HepG2 (cell line): Measurements from ENCODE around the gene OBSL1. TPM values are rescaled to one million over a fixed set of nuclear protein-coding genes. Genes with fewer than 3 reads are reported as not detected.
A peak's percentile ranks its signal among the peaks of the same experiment; 100 is the strongest.

Experiments used
- ARHGAP35 ChIP-seq: sonication (generic); formaldehyde crosslinking; IDR thresholded peaks from 2 replicates; pipeline ENCODE4 v1.9.0; 2022; ENCODE audit warnings: mild to moderate bottlenecking, inconsistent platforms, moderate library complexity, missing genetic modification reagents, borderline replicate concordance
- CBX2 ChIP-seq, 2 experiments: fragments of 200-600 bp in 1 of 2; sonication (generic); formaldehyde crosslinking in 1 of 2; IDR thresholded peaks; 2 replicates each; pipeline versions ENCODE4 v1.7.0 to v1.8.1; 2018 to 2022; ENCODE audit warnings: low read depth in 2 of 2, low read length in 1 of 2, mild to moderate bottlenecking in 1 of 2, missing genetic modification reagents in 1 of 2
- CHD2 ChIP-seq: IDR thresholded peaks from 2 replicates; pipeline ENCODE4 v1.6.1; 2011; ENCODE audit warnings: low read depth, low read length, improper control_type of control experiment
- CSRNP2 ChIP-seq: sonication (generic); formaldehyde crosslinking; conservative IDR thresholded peaks from 2 replicates; pipeline ENCODE4 v1.8.0; 2022; ENCODE audit warnings: low read depth, missing genetic modification reagents
- ETV6 ChIP-seq: sonication (generic); formaldehyde crosslinking; conservative IDR thresholded peaks from 2 replicates; pipeline ENCODE4 v1.4.0; 2020; ENCODE audit warnings: missing genetic modification reagents
- HNRNPK ChIP-seq: fragments of 200-400 bp; formaldehyde crosslinking; IDR thresholded peaks from 2 replicates; pipeline ENCODE4 v1.6.1; 2018; ENCODE audit warnings: low read length, low read depth, moderate library complexity, mild to moderate bottlenecking; ENCODE audit not compliant: poor library complexity, severe bottlenecking
- IRF9 ChIP-seq: sonication (generic); formaldehyde crosslinking; IDR thresholded peaks from 2 replicates; pipeline ENCODE4 v1.8.0; 2022; ENCODE audit warnings: missing genetic modification reagents, mild to moderate bottlenecking, borderline replicate concordance
- MEIS2 ChIP-seq: sonication (generic); formaldehyde crosslinking; IDR thresholded peaks from 2 replicates; pipeline ENCODE4 v1.9.0; 2021; ENCODE audit warnings: mild to moderate bottlenecking, missing genetic modification reagents
- NAIF1 ChIP-seq: sonication (generic); formaldehyde crosslinking; IDR thresholded peaks from 2 replicates; pipeline ENCODE4 v1.5.0; 2020; ENCODE audit warnings: mild to moderate bottlenecking, missing genetic modification reagents, borderline replicate concordance
- NFE2L2 ChIP-seq: fragments of 150-350 bp; IDR thresholded peaks from 2 replicates; pipeline ENCODE4 v1.6.1; 2014; ENCODE audit warnings: low read length
- PCBP1 ChIP-seq: fragments of 200-400 bp; formaldehyde crosslinking; IDR thresholded peaks from 2 replicates; pipeline ENCODE4 v1.6.1; 2017; ENCODE audit warnings: mild to moderate bottlenecking, low read depth, low read length, borderline replicate concordance
- TBX3 ChIP-seq: fragments of 450-650 bp; IDR thresholded peaks from 2 replicates; pipeline ENCODE4 v1.6.1; 2017; ENCODE audit warnings: antibody characterized with exemption, mild to moderate bottlenecking, inconsistent platforms, borderline replicate concordance
- YY1 ChIP-seq: IDR thresholded peaks from 2 replicates; pipeline ENCODE4 v1.6.1; 2011; ENCODE audit warnings: low read length, low read depth, moderate library complexity, mild to moderate bottlenecking; ENCODE audit not compliant: insufficient read depth, insufficient replicate concordance
- ZMYM3 ChIP-seq: sonication (generic); formaldehyde crosslinking; IDR thresholded peaks from 2 replicates; pipeline ENCODE4 v1.5.1; 2020; ENCODE audit warnings: mild to moderate bottlenecking, missing genetic modification reagents
- ZNF180 ChIP-seq: sonication (generic); formaldehyde crosslinking; IDR thresholded peaks from 2 replicates; pipeline ENCODE4 v1.4.0; 2020; ENCODE audit warnings: low read depth, missing genetic modification reagents, borderline replicate concordance
- ZNF224 ChIP-seq: sonication (generic); formaldehyde crosslinking; IDR thresholded peaks from 2 replicates; pipeline ENCODE4 v1.5.0; 2020; ENCODE audit warnings: mild to moderate bottlenecking, missing genetic modification reagents
- ZNF431 ChIP-seq: sonication (generic); formaldehyde crosslinking; IDR thresholded peaks from 2 replicates; pipeline ENCODE4 v1.9.0; 2022; ENCODE audit warnings: missing genetic modification reagents, low read depth, mild to moderate bottlenecking, borderline replicate concordance
- ZNF446 ChIP-seq: sonication (generic); formaldehyde crosslinking; IDR thresholded peaks from 2 replicates; pipeline ENCODE4 v1.5.0; 2020; ENCODE audit warnings: mild to moderate bottlenecking, missing genetic modification reagents
- ZNF567 ChIP-seq: sonication (generic); formaldehyde crosslinking; IDR thresholded peaks from 2 replicates; pipeline ENCODE4 v1.8.1; 2023; ENCODE audit warnings: mild to moderate bottlenecking, missing genetic modification reagents, borderline replicate concordance
- ZNF616 ChIP-seq: sonication (generic); formaldehyde crosslinking; IDR thresholded peaks from 2 replicates; pipeline ENCODE4 v1.5.0; 2020; ENCODE audit warnings: low read depth, mild to moderate bottlenecking, missing genetic modification reagents
- ZNF672 ChIP-seq: sonication (generic); formaldehyde crosslinking; IDR thresholded peaks from 2 replicates; pipeline ENCODE4 v1.8.1; 2022; ENCODE audit warnings: missing genetic modification reagents
- ZNF713 ChIP-seq: sonication (generic); formaldehyde crosslinking; IDR thresholded peaks from 2 replicates; pipeline ENCODE4 v1.4.0; 2020; ENCODE audit warnings: mild to moderate bottlenecking, missing genetic modification reagents
- ZNF720 ChIP-seq: sonication (generic); formaldehyde crosslinking; IDR thresholded peaks from 2 replicates; pipeline ENCODE4 v1.4.0; 2020; ENCODE audit warnings: missing genetic modification reagents
- ZNF768 ChIP-seq: sonication (generic); formaldehyde crosslinking; IDR thresholded peaks from 2 replicates; pipeline ENCODE4 v1.4.0; 2020; ENCODE audit warnings: missing genetic modification reagents
- polyA plus RNA-seq, 8 experiments: library from polyadenylated mRNA; depleted of rRNA in 3 of 8; stranded (reverse) in 7 of 8; unstranded in 1 of 8; fragments of >200 nt; fragmentation: Illumina TruSeq in 4 of 8; extraction: Trizol in 4 of 8; gene quantifications; 2 replicates each; pipeline versions ENCODE4 v1.2.1 to v1.2.3, GENCODE V29; 2011 to 2016; ENCODE audit warnings: low read depth in 4 of 8, missing spikeins in 1 of 8, mixed read lengths in 1 of 8; ENCODE audit not compliant: insufficient read depth in 1 of 8
- total RNA-seq, 5 experiments: library from RNA; depleted of rRNA; stranded (reverse); fragments of >200 nt; fragmentation: Illumina TruSeq; extraction: Trizol; gene quantifications; 2 replicates each; pipeline ENCODE4 v1.2.3, GENCODE V29; 2016; ENCODE audit warnings: low read depth in 1 of 5
- TF ChIP-seq, protein P1 (sequence below): sonication (generic); formaldehyde crosslinking; IDR thresholded peaks from 2 replicates; pipeline ENCODE4 v1.5.1; 2020; ENCODE audit warnings: mild to moderate bottlenecking, missing genetic modification reagents, borderline replicate concordance

The OBSL1 gene
- total and polyA plus RNA-seq, 2 of the 13 experiments (the other 11 are each of a cell fraction or from before 2014, with no cell fraction given), result 86.7 to 218 TPM

DNA sequence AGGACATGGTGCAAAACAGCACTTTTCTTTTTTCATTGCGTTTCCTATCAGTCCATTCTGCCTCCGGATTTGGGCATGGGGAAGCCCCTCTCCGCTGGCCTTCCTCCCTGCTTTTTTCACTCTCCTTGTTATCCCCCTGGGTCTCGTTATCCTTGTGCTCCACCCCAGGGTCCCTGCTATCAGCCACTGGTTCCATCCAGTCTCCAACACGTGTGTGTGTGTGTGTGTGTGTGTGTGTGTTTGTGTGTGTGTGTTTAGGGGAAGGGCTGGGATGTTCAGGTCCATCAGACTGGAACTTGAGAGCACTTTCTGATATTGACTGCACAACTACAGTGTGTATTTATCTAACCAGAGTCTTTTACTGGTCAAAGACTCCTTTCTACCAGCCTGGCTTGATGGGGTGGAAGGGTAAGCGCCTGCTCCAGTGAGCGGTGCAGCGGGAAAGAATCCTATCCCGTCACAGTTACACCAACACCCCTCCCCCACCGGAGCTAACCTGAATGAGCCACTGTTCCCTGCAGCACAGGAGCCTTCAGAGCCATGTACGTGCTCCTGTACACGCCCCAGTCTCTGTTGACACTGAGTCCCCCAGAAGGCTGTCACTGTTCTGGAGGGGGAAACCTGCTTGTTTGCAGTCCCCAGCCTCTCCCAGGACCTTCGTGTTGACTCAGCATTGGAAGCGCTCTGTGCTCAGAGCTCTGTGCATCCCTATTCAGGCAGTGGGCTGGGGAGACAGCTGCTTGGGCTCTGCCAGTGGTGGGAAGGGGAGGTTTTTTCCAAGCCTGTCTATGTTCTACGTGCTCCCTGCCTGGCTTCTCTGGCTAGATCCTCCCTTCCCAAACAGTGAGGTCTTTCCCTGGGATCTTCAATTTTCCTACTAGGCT is 5.4 kb upstream of the OBSL1 start (continued):
- TF ChIP-seq MEIS2 (CRISPR knock-in tag) (peak; percentile 98), CSRNP2 (CRISPR knock-in tag) (no peak), ZNF672 (CRISPR knock-in tag) (no peak; the same call in 1 of the 2 replicates), ZNF616 (0 out of 2 replicates have a peak, but pooled peaks have one; percentile 31), ZNF713 (no peak), ZNF180 (CRISPR knock-in tag) (no peak), NFE2L2 (peak; percentile 15; the same call in 1 of the 2 replicates), ETV6 (CRISPR knock-in tag) (peak; percentile 79; the same call in 1 of the 2 replicates), ZNF431 (CRISPR knock-in tag) (peak; percentile 97), YY1 (peak; percentile 76), ZNF768 (peak; percentile 77), HNRNPK (no peak), ARHGAP35 (CRISPR knock-in tag) (peak; percentile 48; the same call in 1 of the 2 replicates), ZMYM3 (CRISPR knock-in tag) (peak; percentile 97), ZNF224 (CRISPR knock-in tag) (peak; percentile 93; the same call in 1 of the 2 replicates), ZNF446 (CRISPR knock-in tag) (no peak), CHD2 (peak; percentile 63; the same call in 1 of the 2 replicates), CBX2 (IDR thresholded peaks at IDR 0.05; ENCODE audit: low read depth, low read length) (no peak), CBX2 (CRISPR knock-in tag; IDR thresholded peaks at IDR 0.05; ENCODE audit: low read depth) (peak; percentile 66; the same call in 1 of the 2 replicates), TBX3 (peak; percentile 63; the same call in 1 of the 2 replicates), PCBP1 (no peak), IRF9 (CRISPR knock-in tag) (peak; percentile 81; the same call in 1 of the 2 replicates), ZNF567 (CRISPR knock-in tag) (no peak), ZNF720 (no peak), NAIF1 (CRISPR knock-in tag) (no peak; the same call in none of the 2 replicates)
- TF ChIP-seq, protein P1, sequence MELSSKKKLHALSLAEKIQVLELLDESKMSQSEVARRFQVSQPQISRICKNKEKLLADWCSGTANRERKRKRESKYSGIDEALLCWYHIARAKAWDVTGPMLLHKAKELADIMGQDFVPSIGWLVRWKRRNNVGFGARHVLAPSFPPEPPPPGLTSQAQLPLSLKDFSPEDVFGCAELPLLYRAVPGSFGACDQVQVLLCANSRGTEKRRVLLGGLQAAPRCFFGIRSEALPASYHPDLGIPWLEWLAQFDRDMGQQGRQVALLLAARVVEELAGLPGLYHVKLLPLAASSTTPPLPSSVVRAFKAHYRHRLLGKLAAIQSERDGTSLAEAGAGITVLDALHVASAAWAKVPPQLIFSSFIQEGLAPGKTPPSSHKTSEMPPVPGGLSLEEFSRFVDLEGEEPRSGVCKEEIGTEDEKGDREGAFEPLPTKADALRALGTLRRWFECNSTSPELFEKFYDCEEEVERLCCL (CRISPR knock-in tag), result no peak
